HepG2 (cell line): ENCODE results near the gene RUNX2. TPM values are rescaled to one million over a fixed set of nuclear protein-coding genes. Genes with fewer than 3 reads are reported as not detected.

Source experiments
- AKNA ChIP-seq: sonication (generic); formaldehyde crosslinking; IDR thresholded peaks from 2 replicates; pipeline ENCODE4 v1.4.0; 2020; ENCODE audit warnings: missing genetic modification reagents, borderline replicate concordance
- ATF2 ChIP-seq: sonication (generic); formaldehyde crosslinking; IDR thresholded peaks from 2 replicates; pipeline ENCODE4 v1.4.0; 2020; ENCODE audit warnings: missing genetic modification reagents
- CBX2 ChIP-seq, 2 experiments: fragments of 200-600 bp in 1 of 2; sonication (generic); formaldehyde crosslinking in 1 of 2; IDR thresholded peaks; 2 replicates each; pipeline versions ENCODE4 v1.7.0 to v1.8.1; 2018 to 2022; ENCODE audit warnings: low read depth in 2 of 2, low read length in 1 of 2, mild to moderate bottlenecking in 1 of 2, missing genetic modification reagents in 1 of 2
- EZH2 ChIP-seq: conservative IDR thresholded peaks from 2 replicates; pipeline ENCODE4 v1.6.1; 2012; ENCODE audit warnings: mild to moderate bottlenecking, low read depth, low read length, moderate library complexity
- KDM2A ChIP-seq: sonication (generic); formaldehyde crosslinking; IDR thresholded peaks from 2 replicates; pipeline ENCODE4 v1.4.0; 2020; ENCODE audit warnings: low read depth, missing genetic modification reagents, borderline replicate concordance
- MEIS2 ChIP-seq: sonication (generic); formaldehyde crosslinking; IDR thresholded peaks from 2 replicates; pipeline ENCODE4 v1.9.0; 2021; ENCODE audit warnings: mild to moderate bottlenecking, missing genetic modification reagents
- MXD4 ChIP-seq: IDR thresholded peaks from 2 replicates; pipeline ENCODE4 v1.6.1; 2016; ENCODE audit warnings: mild to moderate bottlenecking, missing biosample characterization, missing genetic modification reagents
- NFYB ChIP-seq: sonication (generic); formaldehyde crosslinking; IDR thresholded peaks from 2 replicates; pipeline ENCODE4 v1.4.0; 2020; ENCODE audit warnings: missing genetic modification reagents
- PHB2 ChIP-seq: fragments of 450-650 bp; IDR thresholded peaks from 2 replicates; pipeline ENCODE4 v1.6.1; 2018; ENCODE audit not compliant: partially characterized antibody
- SP140L ChIP-seq: sonication (generic); formaldehyde crosslinking; IDR thresholded peaks from 2 replicates; pipeline ENCODE4 v1.4.0; 2020; ENCODE audit warnings: missing genetic modification reagents, borderline replicate concordance
- ZFP36L2 ChIP-seq: sonication (generic); formaldehyde crosslinking; IDR thresholded peaks from 2 replicates; pipeline ENCODE4 v1.4.0; 2020; ENCODE audit warnings: missing genetic modification reagents
- ZNF224 ChIP-seq: sonication (generic); formaldehyde crosslinking; IDR thresholded peaks from 2 replicates; pipeline ENCODE4 v1.5.0; 2020; ENCODE audit warnings: mild to moderate bottlenecking, missing genetic modification reagents
- ZNF569 ChIP-seq: sonication (generic); formaldehyde crosslinking; IDR thresholded peaks from 2 replicates; pipeline ENCODE4 v1.5.0; 2020; ENCODE audit warnings: mild to moderate bottlenecking, missing genetic modification reagents, moderate library complexity, borderline replicate concordance
- ZNF605 ChIP-seq: sonication (generic); formaldehyde crosslinking; IDR thresholded peaks from 2 replicates; pipeline ENCODE4 v1.8.0; 2022; ENCODE audit warnings: mild to moderate bottlenecking, missing genetic modification reagents
- ZNF768 ChIP-seq: sonication (generic); formaldehyde crosslinking; IDR thresholded peaks from 2 replicates; pipeline ENCODE4 v1.4.0; 2020; ENCODE audit warnings: missing genetic modification reagents
- polyA plus RNA-seq, 8 experiments: library from polyadenylated mRNA; depleted of rRNA in 3 of 8; stranded (reverse) in 7 of 8; unstranded in 1 of 8; fragments of >200 nt; fragmentation: Illumina TruSeq in 4 of 8; extraction: Trizol in 4 of 8; gene quantifications; 2 replicates each; pipeline versions ENCODE4 v1.2.1 to v1.2.3, GENCODE V29; 2011 to 2016; ENCODE audit warnings: low read depth in 4 of 8, missing spikeins in 1 of 8, mixed read lengths in 1 of 8; ENCODE audit not compliant: insufficient read depth in 1 of 8
- total RNA-seq, 5 experiments: library from RNA; depleted of rRNA; stranded (reverse); fragments of >200 nt; fragmentation: Illumina TruSeq; extraction: Trizol; gene quantifications; 2 replicates each; pipeline ENCODE4 v1.2.3, GENCODE V29; 2016; ENCODE audit warnings: low read depth in 1 of 5
- TF ChIP-seq, protein P1 (sequence below): sonication (generic); formaldehyde crosslinking; IDR thresholded peaks from 2 replicates; pipeline ENCODE4 v1.8.1; 2023; ENCODE audit warnings: mild to moderate bottlenecking, missing genetic modification reagents
- TF ChIP-seq, protein P2 (sequence below): sonication (generic); formaldehyde crosslinking; IDR thresholded peaks from 2 replicates; pipeline ENCODE4 v1.5.0; 2020; ENCODE audit warnings: mild to moderate bottlenecking, low read depth, missing genetic modification reagents, borderline replicate concordance
- TF ChIP-seq, protein P3 (sequence below): IDR thresholded peaks from 2 replicates; pipeline ENCODE4 v1.6.1; 2016; ENCODE audit warnings: mild to moderate bottlenecking, missing biosample characterization, missing genetic modification reagents

RUNX2 gene
- total and polyA plus RNA-seq, 2 of the 13 experiments (the other 11 are each of a cell fraction or from before 2014, with no cell fraction given): not detected

- TF ChIP-seq AKNA (no peak), ATF2 (no peak), SP140L (CRISPR knock-in tag) (no peak), PHB2 (no peak), NFYB (no peak), ZNF569 (CRISPR knock-in tag) (no peak), MXD4 (no peak), EZH2 (peak; percentile 15), ZNF768 (CRISPR knock-in tag) (no peak; the same call in 1 of the 2 replicates), MEIS2 (CRISPR knock-in tag) (no peak), ZFP36L2 (no peak), CBX2 (IDR thresholded peaks at IDR 0.05; ENCODE audit: low read depth, low read length) (no peak), CBX2 (CRISPR knock-in tag; IDR thresholded peaks at IDR 0.05; ENCODE audit: low read depth) (peak; percentile 96; the same call in 1 of the 2 replicates), KDM2A (CRISPR knock-in tag) (0 out of 2 replicates have a peak, but pooled peaks have one; percentile 27), ZNF605 (CRISPR knock-in tag) (no peak), ZNF224 (CRISPR knock-in tag) (no peak)
- TF ChIP-seq, protein P1, sequence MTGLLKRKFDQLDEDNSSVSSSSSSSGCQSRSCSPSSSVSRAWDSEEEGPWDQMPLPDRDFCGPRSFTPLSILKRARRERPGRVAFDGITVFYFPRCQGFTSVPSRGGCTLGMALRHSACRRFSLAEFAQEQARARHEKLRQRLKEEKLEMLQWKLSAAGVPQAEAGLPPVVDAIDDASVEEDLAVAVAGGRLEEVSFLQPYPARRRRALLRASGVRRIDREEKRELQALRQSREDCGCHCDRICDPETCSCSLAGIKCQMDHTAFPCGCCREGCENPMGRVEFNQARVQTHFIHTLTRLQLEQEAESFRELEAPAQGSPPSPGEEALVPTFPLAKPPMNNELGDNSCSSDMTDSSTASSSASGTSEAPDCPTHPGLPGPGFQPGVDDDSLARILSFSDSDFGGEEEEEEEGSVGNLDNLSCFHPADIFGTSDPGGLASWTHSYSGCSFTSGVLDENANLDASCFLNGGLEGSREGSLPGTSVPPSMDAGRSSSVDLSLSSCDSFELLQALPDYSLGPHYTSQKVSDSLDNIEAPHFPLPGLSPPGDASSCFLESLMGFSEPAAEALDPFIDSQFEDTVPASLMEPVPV: no peak
- TF ChIP-seq, protein P2, sequence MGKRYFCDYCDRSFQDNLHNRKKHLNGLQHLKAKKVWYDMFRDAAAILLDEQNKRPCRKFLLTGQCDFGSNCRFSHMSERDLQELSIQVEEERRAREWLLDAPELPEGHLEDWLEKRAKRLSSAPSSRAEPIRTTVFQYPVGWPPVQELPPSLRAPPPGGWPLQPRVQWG: no peak
- TF ChIP-seq, protein P3, sequence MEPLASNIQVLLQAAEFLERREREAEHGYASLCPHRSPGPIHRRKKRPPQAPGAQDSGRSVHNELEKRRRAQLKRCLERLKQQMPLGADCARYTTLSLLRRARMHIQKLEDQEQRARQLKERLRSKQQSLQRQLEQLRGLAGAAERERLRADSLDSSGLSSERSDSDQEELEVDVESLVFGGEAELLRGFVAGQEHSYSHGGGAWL (CRISPR knock-in tag): 0 out of 2 replicates have a peak, but pooled peaks have one; percentile 1
Measured at GRCh38 chr6:45421709-45422502, 93.8 kb downstream of the RUNX2 start (continued).
